Liver (tissue), 9 donors: ENCODE measurements around the gene B3GALT5. TPM values are rescaled to one million over a fixed set of nuclear protein-coding genes. Genes with fewer than 3 reads are reported as not detected.

Experiments used
- DNase-seq: peaks from one replicate; pipeline ENCODE4 v3.0.0-alpha.2; 2017; ENCODE audit warnings: low spot score
- H3K27ac ChIP-seq, 2 donors: one replicate each; pipeline ENCODE4 v1.7.0; 2013; ENCODE audit warnings: inconsistent platforms in 2 of 2, low read length in 2 of 2, control low read depth in 1 of 2, low read depth in 1 of 2, mild to moderate bottlenecking in 1 of 2
- H3K27me3 ChIP-seq, 4 donors: one replicate each; pipeline versions ENCODE4 v1.6.1 to v1.7.0; 2013; ENCODE audit warnings: low read length in 3 of 4, inconsistent platforms in 1 of 4, mild to moderate bottlenecking in 1 of 4, moderate library complexity in 1 of 4; ENCODE audit not compliant: control insufficient read depth in 4 of 4, insufficient read depth in 4 of 4
- H3K36me3 ChIP-seq, 4 donors: one replicate each; pipeline versions ENCODE4 v1.6.1 to v1.7.0; 2013; ENCODE audit warnings: low read length in 3 of 4, mild to moderate bottlenecking in 3 of 4, low read depth in 1 of 4, moderate library complexity in 1 of 4; ENCODE audit not compliant: control insufficient read depth in 4 of 4, insufficient read depth in 3 of 4
- H3K4me1 ChIP-seq, 4 donors: one replicate each; pipeline versions ENCODE4 v1.6.1 to v1.7.0; 2013; ENCODE audit warnings: low read length in 3 of 4, mild to moderate bottlenecking in 3 of 4, moderate library complexity in 1 of 4; ENCODE audit not compliant: control insufficient read depth in 4 of 4, insufficient read depth in 4 of 4
- H3K4me3 ChIP-seq, 3 donors: one replicate each; pipeline versions ENCODE4 v1.6.1 to v1.7.0; 2013; ENCODE audit warnings: low read length in 3 of 3, control low read depth in 1 of 3, low read depth in 1 of 3, mild to moderate bottlenecking in 1 of 3
- H3K9ac ChIP-seq, 2 donors: one replicate each; pipeline ENCODE4 v1.7.0; 2013; ENCODE audit warnings: low read length in 2 of 2, mild to moderate bottlenecking in 2 of 2, moderate library complexity in 2 of 2, control low read depth in 1 of 2, low read depth in 1 of 2
- H3K9me3 ChIP-seq, 4 donors: one replicate each; pipeline versions ENCODE4 v1.6.1 to v1.7.0; 2013; ENCODE audit warnings: low read length in 3 of 4; ENCODE audit not compliant: control insufficient read depth in 4 of 4
- CTCF ChIP-seq: fragments of 150-350 bp; IDR thresholded peaks from 2 replicates; pipeline ENCODE4 v1.5.1; 2017; ENCODE audit warnings: improper control_type of control experiment, low read depth, low read length; ENCODE audit not compliant: missing input control
- EGR1 ChIP-seq, 2 donors: IDR thresholded peaks; 2 replicates each; pipeline ENCODE4 v1.6.1; 2016 to 2018; ENCODE audit warnings: antibody characterized with exemption in 2 of 2, low read depth in 2 of 2
- FOXA1 ChIP-seq: IDR thresholded peaks from 2 replicates; pipeline ENCODE4 v1.6.1; 2016; ENCODE audit warnings: antibody characterized with exemption
- FOXA2 ChIP-seq: IDR thresholded peaks from 2 replicates; pipeline ENCODE4 v1.6.1; 2016; ENCODE audit warnings: antibody characterized with exemption
- GABPA ChIP-seq, 2 donors: IDR thresholded peaks in 1 of 2; conservative IDR thresholded peaks in 1 of 2; 2 replicates each; pipeline ENCODE4 v1.6.1; 2016; ENCODE audit warnings: antibody characterized with exemption in 2 of 2, mild to moderate bottlenecking in 1 of 2, moderate library complexity in 1 of 2
- HNF4A ChIP-seq, 2 donors: conservative IDR thresholded peaks; 2 replicates each; pipeline ENCODE4 v1.6.1; 2016; ENCODE audit warnings: antibody characterized with exemption in 2 of 2, mild to moderate bottlenecking in 2 of 2
- HNF4G ChIP-seq: IDR thresholded peaks from 2 replicates; pipeline ENCODE4 v1.6.1; 2016; ENCODE audit warnings: antibody characterized with exemption
- JUND ChIP-seq, 2 donors: IDR thresholded peaks; 2 replicates each; pipeline ENCODE4 v1.6.1; 2016; ENCODE audit warnings: antibody characterized with exemption in 2 of 2
- NR2F2 ChIP-seq: IDR thresholded peaks from 2 replicates; pipeline ENCODE4 v1.6.1; 2016; ENCODE audit warnings: antibody characterized with exemption
- REST ChIP-seq: IDR thresholded peaks from 2 replicates; pipeline ENCODE4 v1.6.1; 2016; ENCODE audit warnings: antibody characterized with exemption, mild to moderate bottlenecking
- RXRA ChIP-seq, 2 donors: IDR thresholded peaks; 2 replicates each; pipeline ENCODE4 v1.6.1; 2017 to 2018; ENCODE audit warnings: antibody characterized with exemption in 2 of 2, mild to moderate bottlenecking in 1 of 2
- SP1 ChIP-seq: IDR thresholded peaks from 2 replicates; pipeline ENCODE4 v1.6.1; 2018; ENCODE audit warnings: antibody characterized with exemption, mild to moderate bottlenecking
- TAF1 ChIP-seq: conservative IDR thresholded peaks from 2 replicates; pipeline ENCODE4 v1.6.1; 2016; ENCODE audit warnings: antibody characterized with exemption, mild to moderate bottlenecking
- YY1 ChIP-seq: IDR thresholded peaks from 2 replicates; pipeline ENCODE4 v1.6.1; 2016; ENCODE audit warnings: antibody characterized with exemption, mild to moderate bottlenecking
- WGBS: extraction: QIAGEN DNeasy Blood & Tissue Kit; methylation state at CpG from one replicate; pipeline ENCODE4 v1.1.7; 2013; 5-methylcytosine and 5-hydroxymethylcytosine counted together
- polyA plus RNA-seq, 2 donors: library from polyadenylated mRNA; stranded (reverse) in 1 of 2; unstranded in 1 of 2; fragments of 200-250 nt in 1 of 2; fragments of >200 nt in 1 of 2; fragmentation: Nextera tagmentation in 1 of 2; extraction: Ambion mirVana in 1 of 2; gene quantifications; one replicate each; pipeline versions ENCODE4 v1.2.1 to v1.2.3, GENCODE V29; 2013 to 2015
- total RNA-seq, 2 donors: library from RNA; depleted of rRNA; stranded (reverse); fragments of >200 nt; gene quantifications; one replicate each; pipeline ENCODE4 v1.2.3, GENCODE V29; 2014
- TF ChIP-seq, protein P1 (sequence below): IDR thresholded peaks from 2 replicates; pipeline ENCODE4 v1.6.1; 2016; ENCODE audit warnings: antibody characterized with exemption
- TF ChIP-seq, protein P2 (sequence below): IDR thresholded peaks from 2 replicates; pipeline ENCODE4 v1.6.1; 2016; ENCODE audit warnings: antibody characterized with exemption
- TF ChIP-seq, protein P3 (sequence below): IDR thresholded peaks from 2 replicates; pipeline ENCODE4 v1.6.1; 2016; ENCODE audit warnings: antibody characterized with exemption
- donor health status: healthy.
- donor health status: healthy.
- donor health status: healthy.
- donor health status: healthy.
- donor health status: healthy.

B3GALT5 gene
- total and polyA plus RNA-seq, 4 donors, result 0.05 to 0.33 (median 0.10) TPM

DNA sequence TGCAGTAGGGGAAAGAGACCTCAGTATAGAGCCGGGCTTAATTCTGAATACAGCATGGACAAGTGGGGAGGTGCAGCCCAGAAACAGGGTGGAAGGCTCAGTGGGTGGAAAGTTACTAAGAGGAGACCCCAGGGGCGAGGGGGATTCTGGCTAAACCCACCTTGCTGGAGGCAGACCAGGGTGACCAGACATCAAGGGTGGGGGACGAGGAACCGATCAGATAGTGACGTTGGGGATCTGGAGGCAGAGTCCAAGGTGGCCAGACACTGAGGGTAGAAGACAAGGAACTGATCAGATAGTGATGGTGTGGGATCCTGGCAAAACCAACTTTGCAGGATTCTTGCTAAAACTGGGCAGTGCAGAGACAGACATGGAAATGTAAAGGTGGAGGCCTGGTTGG, 36.8 kb downstream of the B3GALT5 start:
- no peak for DNase-seq
- H3K4me1 ChIP-seq, result no peaks in the 10 kb centered on the region
- TF ChIP-seq HNF4A (conservative IDR thresholded peaks at IDR 0.05) (no peak), FOXA2 (no peak), YY1 (no peak), NR2F2 (no peak), GABPA (IDR thresholded peaks at IDR 0.05 in 1 of 2, conservative IDR thresholded peaks at IDR 0.05 in 1 of 2) (no peak), REST (no peak)
- TF ChIP-seq, protein P1, sequence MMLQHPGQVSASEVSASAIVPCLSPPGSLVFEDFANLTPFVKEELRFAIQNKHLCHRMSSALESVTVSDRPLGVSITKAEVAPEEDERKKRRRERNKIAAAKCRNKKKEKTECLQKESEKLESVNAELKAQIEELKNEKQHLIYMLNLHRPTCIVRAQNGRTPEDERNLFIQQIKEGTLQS, result no peak
- TF ChIP-seq, protein P2, sequence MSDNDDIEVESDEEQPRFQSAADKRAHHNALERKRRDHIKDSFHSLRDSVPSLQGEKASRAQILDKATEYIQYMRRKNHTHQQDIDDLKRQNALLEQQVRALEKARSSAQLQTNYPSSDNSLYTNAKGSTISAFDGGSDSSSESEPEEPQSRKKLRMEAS, result no peak
- TF ChIP-seq, protein P3, sequence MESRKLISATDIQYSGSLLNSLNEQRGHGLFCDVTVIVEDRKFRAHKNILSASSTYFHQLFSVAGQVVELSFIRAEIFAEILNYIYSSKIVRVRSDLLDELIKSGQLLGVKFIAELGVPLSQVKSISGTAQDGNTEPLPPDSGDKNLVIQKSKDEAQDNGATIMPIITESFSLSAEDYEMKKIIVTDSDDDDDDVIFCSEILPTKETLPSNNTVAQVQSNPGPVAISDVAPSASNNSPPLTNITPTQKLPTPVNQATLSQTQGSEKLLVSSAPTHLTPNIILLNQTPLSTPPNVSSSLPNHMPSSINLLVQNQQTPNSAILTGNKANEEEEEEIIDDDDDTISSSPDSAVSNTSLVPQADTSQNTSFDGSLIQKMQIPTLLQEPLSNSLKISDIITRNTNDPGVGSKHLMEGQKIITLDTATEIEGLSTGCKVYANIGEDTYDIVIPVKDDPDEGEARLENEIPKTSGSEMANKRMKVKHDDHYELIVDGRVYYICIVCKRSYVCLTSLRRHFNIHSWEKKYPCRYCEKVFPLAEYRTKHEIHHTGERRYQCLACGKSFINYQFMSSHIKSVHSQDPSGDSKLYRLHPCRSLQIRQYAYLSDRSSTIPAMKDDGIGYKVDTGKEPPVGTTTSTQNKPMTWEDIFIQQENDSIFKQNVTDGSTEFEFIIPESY, result no peak
- H3K4me3 ChIP-seq, result no peak overlapping the region
- H3K27ac ChIP-seq, result no peak overlapping the region
- H3K27me3 ChIP-seq, result peaks cover 0 to 3% (median under 1%) of the 10 kb centered on the region in 4 donors
- peaks cover 2 to 7% (median 3%) of the 10 kb centered on the region in 4 donors for H3K9me3 ChIP-seq
- no peaks in the 10 kb centered on the region for H3K36me3 ChIP-seq
- 78% methylated on average over 5 of the region's 5 CpGs for WGBS
- no peak overlapping the region for H3K9ac ChIP-seq

- WGBS, result 73% methylated on average over 12 of the region's 12 CpGs
- H3K9ac ChIP-seq, result no peak overlapping the region
- peaks cover 2 to 7% (median 3%) of the 10 kb centered on the region in 4 donors for H3K9me3 ChIP-seq
- H3K36me3 ChIP-seq, result no peaks in the 10 kb centered on the region
- DNase-seq, result no peak
- H3K4me1 ChIP-seq, result no peaks in the 10 kb centered on the region
- H3K27me3 ChIP-seq, result peaks cover 0 to 3% (median under 1%) of the 10 kb centered on the region in 4 donors
- H3K4me3 ChIP-seq, result no peak overlapping the region
- H3K27ac ChIP-seq, result no peak overlapping the region
- TF ChIP-seq RXRA (IDR thresholded peaks at IDR 0.05) (no peak), JUND (IDR thresholded peaks at IDR 0.05) (no peak), EGR1 (IDR thresholded peaks at IDR 0.05; ENCODE audit: low read depth in 2 of 2) (no peak), HNF4G (no peak), YY1 (no peak), HNF4A (conservative IDR thresholded peaks at IDR 0.05) (no peak), FOXA1 (no peak), SP1 (no peak), CTCF (no peak), NR2F2 (no peak), GABPA (IDR thresholded peaks at IDR 0.05 in 1 of 2, conservative IDR thresholded peaks at IDR 0.05 in 1 of 2) (no peak), FOXA2 (no peak), REST (no peak), TAF1 (no peak)
- TF ChIP-seq, protein P1, result no peak
- TF ChIP-seq, protein P3, result no peak
- TF ChIP-seq, protein P2, result no peak
These were observed 37.6 kb downstream of the B3GALT5 start for GRCh38 chr21:39650306-39650705.
